GM21528 (cell line): ENCODE results near the gene CARM1.
"Not testable (repeated sequence)": the region's sequence is repeated elsewhere in the genome, so short reads cannot be mapped to it uniquely, and the experiment has no call there.

ENCODE experiments used
- ATAC-seq: cut with Tn5 transposase; IDR thresholded peaks from one replicate; pipeline ENCODE4 v1.9.1; 2021; ENCODE audit warnings: mild to moderate bottlenecking, moderate library complexity; ENCODE audit not compliant: unreplicated experiment, low FRiP score

The CARM1 gene

GRCh38 chr19:10927730-10928562 lies 56.6 kb downstream of the CARM1 start:
- ATAC-seq: peak; percentile 2

- peak; percentile 71 for ATAC-seq
These were observed 57.4 kb downstream of the CARM1 start, which contains the start of the genes TIMM29 and YIPF2 for GRCh38 chr19:10928563-10929401. Gene TIMM29 (plus strand): TSS chr19:10928811. CDS start chr19:10928823, 12 bp downstream. Gene YIPF2 (minus strand): TSS chr19:10928639. CDS start chr19:10928410, 229 bp downstream.

- ATAC-seq: no peak
These were observed 58.0 kb downstream of the CARM1 start for GRCh38 chr19:10929402-10929794.

GRCh38 chr19:10935371-10936059 lies 64.2 kb downstream of the CARM1 start:
- ATAC-seq: no peak

GRCh38 chr19:10936661-10937084 lies 65.3 kb downstream of the CARM1 start:
- ATAC-seq: no peak

- ATAC-seq: not testable (repeated sequence)
These were observed 70.3 kb downstream of the CARM1 start for GRCh38 chr19:10941649-10942048.

GRCh38 chr19:10943412-10943811 lies 72.1 kb downstream of the CARM1 start:
- ATAC-seq: not testable (repeated sequence)

- ATAC-seq: no peak
These were observed 73.9 kb downstream of the CARM1 start for GRCh38 chr19:10945264-10945663.

- ATAC-seq: no peak
These were observed 75.8 kb downstream of the CARM1 start for GRCh38 chr19:10946958-10947657.

- ATAC-seq: no peak
These were observed 81.5 kb downstream of the CARM1 start for GRCh38 chr19:10952809-10953208.

- ATAC-seq: not testable (repeated sequence)
These were observed 88.1 kb downstream of the CARM1 start for GRCh38 chr19:10959277-10959968.

GRCh38 chr19:10960314-10961072 lies 89.1 kb downstream of the CARM1 start, which contains the start of gene SMARCA4:
Gene SMARCA4 (plus strand): TSS chr19:10961030. CDS start chr19:10984152, 23,122 bp downstream.
- ATAC-seq: peak; percentile 72

GRCh38 chr19:10961073-10961860 lies 89.9 kb downstream of the CARM1 start:
- ATAC-seq: peak; percentile 39

GRCh38 chr19:10962863-10963262 lies 91.5 kb downstream of the CARM1 start:
- ATAC-seq: no peak

- ATAC-seq: no peak
These were observed 92.5 kb downstream of the CARM1 start for GRCh38 chr19:10963865-10964264.

- no peak for ATAC-seq
These were observed 93.5 kb downstream of the CARM1 start for GRCh38 chr19:10964903-10965302.

GRCh38 chr19:10965398-10965797 lies 94.0 kb downstream of the CARM1 start:
- ATAC-seq: no peak

- no peak for ATAC-seq
These were observed 95.5 kb downstream of the CARM1 start for GRCh38 chr19:10966809-10967208.
